Left renal pelvis (tissue), 4 donors: ENCODE results near the gene F12. TPM values are rescaled to one million over a fixed set of nuclear protein-coding genes. Genes with fewer than 3 reads are reported as not detected.
"Not testable (repeated sequence)": the region's sequence is repeated elsewhere in the genome, so short reads cannot be mapped to it uniquely, and the experiment has no call there.

ENCODE experiments used
- DNase-seq, 4 donors: peaks; one replicate each; pipeline ENCODE4 v3.0.0-alpha.2; 2013; ENCODE audit warnings: low read depth in 4 of 4, low spot score in 3 of 4
- polyA plus RNA-seq, 4 donors: library from polyadenylated mRNA; unstranded; fragments of 120-200 nt; gene quantifications; one replicate each; pipeline ENCODE4 v1.2.1, GENCODE V29; 2013; ENCODE audit not compliant: insufficient read length in 4 of 4

F12 gene
- polyA plus RNA-seq, 4 donors: 0.91 to 13.4 (median 5.8) TPM

- DNase-seq: peak in 2 of 4 donors; percentile 75 to 84
These were observed 18.7 kb downstream of the F12 start for GRCh38 chr5:177390363-177391300.

GRCh38 chr5:177389241-177390169 is 19.9 kb downstream of the F12 start:
- no peak for DNase-seq

- DNase-seq: no peak
These were observed 20.8 kb downstream of the F12 start for GRCh38 chr5:177388521-177389052.

- DNase-seq: no peak
These were observed 22.0 kb downstream of the F12 start for GRCh38 chr5:177387405-177387804.

GRCh38 chr5:177386542-177386941 is 22.8 kb downstream of the F12 start:
- no peak for DNase-seq

GRCh38 chr5:177385720-177386119 is 23.6 kb downstream of the F12 start:
- DNase-seq: no peak

- DNase-seq: no peak
These were observed 25.2 kb downstream of the F12 start, which contains the start of gene SLC34A1 for GRCh38 chr5:177384134-177384533. Gene SLC34A1 (plus strand): TSS chr5:177384434. CDS start chr5:177385742, 1,308 bp downstream.

- DNase-seq: no peak
These were observed 26.2 kb downstream of the F12 start for GRCh38 chr5:177383181-177383580.

- DNase-seq: no peak
These were observed 26.8 kb downstream of the F12 start for GRCh38 chr5:177382423-177383029.

- no peak for DNase-seq
These were observed 28.6 kb downstream of the F12 start for GRCh38 chr5:177380805-177381126.

GRCh38 chr5:177378884-177379883 is 30.2 kb downstream of the F12 start:
- no peak for DNase-seq

GRCh38 chr5:177377851-177378776 is 31.2 kb downstream of the F12 start:
- DNase-seq: no peak

- DNase-seq: no peak
These were observed 33.3 kb downstream of the F12 start for GRCh38 chr5:177376107-177376506.

- not testable (repeated sequence) for DNase-seq
These were observed 33.8 kb downstream of the F12 start for GRCh38 chr5:177375516-177375915.

- no peak for DNase-seq
These were observed 35.2 kb downstream of the F12 start for GRCh38 chr5:177374211-177374610.

- no peak for DNase-seq
These were observed 35.6 kb downstream of the F12 start for GRCh38 chr5:177373806-177374205.

- no peak for DNase-seq
These were observed 36.5 kb downstream of the F12 start for GRCh38 chr5:177372910-177373309.
